ENCODE measurements around the gene RNASE9.

Gene RNASE9

GRCh38 chr14:20555845-20556244 is 5.0 kb downstream of the RNASE9 start:
- 96% methylated on average over 3 of the region's 3 CpGs for WGBS
- Histone ChIP-seq H3K36me3 (ENCODE audit: control insufficient read depth in 1 of 2, insufficient read depth in 2 of 2, low read depth in 1 of 2, low read length in 2 of 2) (no peaks in the 10 kb centered on the region), H3K23ac (ENCODE audit: low read length in 2 of 2) (no peak overlapping the region), H3K27ac (ENCODE audit: low read length, poor library complexity, severe bottlenecking) (no peak overlapping the region), H3K27me3 (ENCODE audit: control insufficient read depth in 1 of 2, insufficient read depth in 1 of 2, low read length in 2 of 2) (peaks cover 0 to 5% of the 10 kb centered on the region in 2 experiments), H3K4ac (ENCODE audit: low read depth in 1 of 2, low read length in 2 of 2) (no peak overlapping the region), H4K91ac (ENCODE audit: low read length) (no peak overlapping the region), H3K4me2 (ENCODE audit: low read length, poor library complexity, severe bottlenecking) (no peak overlapping the region), H2BK15ac (ENCODE audit: low read depth, poor library complexity, severe bottlenecking) (no peak overlapping the region), H3K4me3 (ENCODE audit: insufficient read depth in 1 of 2, low read depth in 1 of 2, low read length in 2 of 2) (no peak overlapping the region), H3K9ac (ENCODE audit: low read length) (no peak overlapping the region), H2AFZ (ENCODE audit: low read depth, low read length) (no peak overlapping the region), H3K18ac (ENCODE audit: low read depth in 1 of 2, low read length in 2 of 2) (no peak overlapping the region), H2AK5ac (ENCODE audit: low read length, severe bottlenecking) (no peak overlapping the region), H2BK5ac (ENCODE audit: low read depth, low read length, poor library complexity, severe bottlenecking) (no peak overlapping the region), H3K4me1 (ENCODE audit: control insufficient read depth, insufficient read depth, low read depth, low read length) (no peaks in the 10 kb centered on the region), H2BK120ac (ENCODE audit: low read depth, low read length) (no peak overlapping the region), H3K79me1 (replicated peaks; ENCODE audit: low read length, poor library complexity, severe bottlenecking) (no peaks in the 10 kb centered on the region), H4K8ac (ENCODE audit: low read length) (no peak overlapping the region), H3K14ac (ENCODE audit: low read length in 2 of 2) (no peak overlapping the region), H2BK12ac (ENCODE audit: low read length in 2 of 2) (no peak overlapping the region), H3K9me3 (ENCODE audit: control insufficient read depth, low read length) (no peaks in the 10 kb centered on the region)
- DNase-seq = no peak

DNA sequence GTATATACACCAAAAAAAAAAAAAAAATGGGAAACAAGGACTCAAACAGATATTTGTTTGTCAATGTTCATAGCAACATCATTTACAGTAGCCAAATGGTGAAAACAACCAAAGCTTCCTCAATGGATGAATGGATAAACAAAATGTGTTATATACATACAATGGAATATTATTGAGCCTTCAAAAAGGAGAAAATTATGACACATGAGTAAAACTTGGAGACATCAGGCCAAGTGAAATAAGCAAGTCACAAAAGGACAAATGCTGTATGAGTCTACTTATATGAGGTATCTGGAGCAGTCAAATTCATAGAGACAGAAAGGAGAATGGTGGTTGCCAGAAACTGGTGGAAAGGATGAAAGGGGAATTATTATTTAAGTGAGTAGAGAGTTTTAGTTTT is 7.8 kb downstream of the RNASE9 start:
- Histone ChIP-seq H3K14ac (ENCODE audit: low read length in 2 of 2) (no peak overlapping the region), H3K4me2 (ENCODE audit: low read length, poor library complexity, severe bottlenecking) (no peak overlapping the region), H3K9me3 (ENCODE audit: control insufficient read depth, low read length) (no peaks in the 10 kb centered on the region), H3K4me1 (ENCODE audit: control insufficient read depth, insufficient read depth, low read depth, low read length) (no peaks in the 10 kb centered on the region), H2BK12ac (ENCODE audit: low read length in 2 of 2) (no peak overlapping the region), H3K4ac (ENCODE audit: low read depth in 1 of 2, low read length in 2 of 2) (no peak overlapping the region), H3K4me3 (ENCODE audit: insufficient read depth in 1 of 2, low read depth in 1 of 2, low read length in 2 of 2) (no peak overlapping the region), H2AFZ (ENCODE audit: low read depth, low read length) (no peak overlapping the region), H3K23ac (ENCODE audit: low read length in 2 of 2) (no peak overlapping the region), H4K8ac (ENCODE audit: low read length) (no peak overlapping the region), H3K18ac (ENCODE audit: low read depth in 1 of 2, low read length in 2 of 2) (no peak overlapping the region), H3K27me3 (ENCODE audit: control insufficient read depth in 1 of 2, insufficient read depth in 1 of 2, low read length in 2 of 2) (peaks cover 0 to 5% of the 10 kb centered on the region in 2 experiments), H4K91ac (ENCODE audit: low read length) (no peak overlapping the region), H2BK15ac (ENCODE audit: low read depth, poor library complexity, severe bottlenecking) (no peak overlapping the region), H3K27ac (ENCODE audit: low read length, poor library complexity, severe bottlenecking) (no peak overlapping the region), H3K36me3 (ENCODE audit: control insufficient read depth in 1 of 2, insufficient read depth in 2 of 2, low read depth in 1 of 2, low read length in 2 of 2) (no peaks in the 10 kb centered on the region), H3K9ac (ENCODE audit: low read length) (no peak overlapping the region), H3K79me1 (replicated peaks; ENCODE audit: low read length, poor library complexity, severe bottlenecking) (no peaks in the 10 kb centered on the region), H2BK120ac (ENCODE audit: low read depth, low read length) (no peak overlapping the region), H2AK5ac (ENCODE audit: low read length, severe bottlenecking) (no peak overlapping the region), H2BK5ac (ENCODE audit: low read depth, low read length, poor library complexity, severe bottlenecking) (no peak overlapping the region)
- no peak for DNase-seq

- Histone ChIP-seq H3K4me1 (ENCODE audit: control insufficient read depth, insufficient read depth, low read depth, low read length) (no peaks in the 10 kb centered on the region), H3K23ac (ENCODE audit: low read length in 2 of 2) (no peak overlapping the region), H3K27ac (ENCODE audit: low read length, poor library complexity, severe bottlenecking) (no peak overlapping the region), H2BK12ac (ENCODE audit: low read length in 2 of 2) (no peak overlapping the region), H3K4me2 (ENCODE audit: low read length, poor library complexity, severe bottlenecking) (no peak overlapping the region), H2AFZ (ENCODE audit: low read depth, low read length) (no peak overlapping the region), H3K36me3 (ENCODE audit: control insufficient read depth in 1 of 2, insufficient read depth in 2 of 2, low read depth in 1 of 2, low read length in 2 of 2) (no peaks in the 10 kb centered on the region), H4K8ac (ENCODE audit: low read length) (no peak overlapping the region), H4K91ac (ENCODE audit: low read length) (no peak overlapping the region), H2AK5ac (ENCODE audit: low read length, severe bottlenecking) (no peak overlapping the region), H3K27me3 (ENCODE audit: control insufficient read depth in 1 of 2, insufficient read depth in 1 of 2, low read length in 2 of 2) (peaks cover 5 to 8% of the 10 kb centered on the region in 2 experiments), H3K18ac (ENCODE audit: low read depth in 1 of 2, low read length in 2 of 2) (no peak overlapping the region), H2BK15ac (ENCODE audit: low read depth, poor library complexity, severe bottlenecking) (no peak overlapping the region), H3K4ac (ENCODE audit: low read depth in 1 of 2, low read length in 2 of 2) (no peak overlapping the region), H3K14ac (ENCODE audit: low read length in 2 of 2) (no peak overlapping the region), H3K79me1 (replicated peaks; ENCODE audit: low read length, poor library complexity, severe bottlenecking) (no peaks in the 10 kb centered on the region), H3K9me3 (ENCODE audit: control insufficient read depth, low read length) (no peaks in the 10 kb centered on the region), H3K4me3 (ENCODE audit: insufficient read depth in 1 of 2, low read depth in 1 of 2, low read length in 2 of 2) (no peak overlapping the region), H2BK5ac (ENCODE audit: low read depth, low read length, poor library complexity, severe bottlenecking) (no peak overlapping the region), H3K9ac (ENCODE audit: low read length) (no peak overlapping the region), H2BK120ac (ENCODE audit: low read depth, low read length) (no peak overlapping the region)
- 91% methylated on average over 3 of the region's 3 CpGs for WGBS
- no peak for DNase-seq
These were observed 9.2 kb downstream of the RNASE9 start for GRCh38 chr14:20551606-20552005.

- Histone ChIP-seq H3K4me2 (ENCODE audit: low read length, poor library complexity, severe bottlenecking) (no peak overlapping the region), H3K9me3 (ENCODE audit: control insufficient read depth, low read length) (no peaks in the 10 kb centered on the region), H2AK5ac (ENCODE audit: low read length, severe bottlenecking) (no peak overlapping the region), H3K4me3 (ENCODE audit: insufficient read depth in 1 of 2, low read depth in 1 of 2, low read length in 2 of 2) (no peak overlapping the region), H3K14ac (ENCODE audit: low read length in 2 of 2) (no peak overlapping the region), H2BK5ac (ENCODE audit: low read depth, low read length, poor library complexity, severe bottlenecking) (no peak overlapping the region), H3K9ac (ENCODE audit: low read length) (no peak overlapping the region), H3K79me1 (replicated peaks; ENCODE audit: low read length, poor library complexity, severe bottlenecking) (no peaks in the 10 kb centered on the region), H2BK12ac (ENCODE audit: low read length in 2 of 2) (no peak overlapping the region), H2BK120ac (ENCODE audit: low read depth, low read length) (no peak overlapping the region), H2AFZ (ENCODE audit: low read depth, low read length) (no peak overlapping the region), H4K8ac (ENCODE audit: low read length) (no peak overlapping the region), H3K4ac (ENCODE audit: low read depth in 1 of 2, low read length in 2 of 2) (no peak overlapping the region), H3K23ac (ENCODE audit: low read length in 2 of 2) (no peak overlapping the region), H3K18ac (ENCODE audit: low read depth in 1 of 2, low read length in 2 of 2) (no peak overlapping the region), H3K27me3 (ENCODE audit: control insufficient read depth in 1 of 2, insufficient read depth in 1 of 2, low read length in 2 of 2) (peaks cover 5 to 10% of the 10 kb centered on the region in 2 experiments), H2BK15ac (ENCODE audit: low read depth, poor library complexity, severe bottlenecking) (no peak overlapping the region), H3K4me1 (ENCODE audit: control insufficient read depth, insufficient read depth, low read depth, low read length) (no peaks in the 10 kb centered on the region), H4K91ac (ENCODE audit: low read length) (no peak overlapping the region), H3K27ac (ENCODE audit: low read length, poor library complexity, severe bottlenecking) (no peak overlapping the region), H3K36me3 (ENCODE audit: control insufficient read depth in 1 of 2, insufficient read depth in 2 of 2, low read depth in 1 of 2, low read length in 2 of 2) (no peaks in the 10 kb centered on the region)
- DNase-seq = no peak
- 80% methylated on average over 2 of the region's 2 CpGs for WGBS
These were observed 9.9 kb downstream of the RNASE9 start for GRCh38 chr14:20550926-20551325.
